OCI-M2 (cell line): ENCODE data around the gene USP17L20.
"Not testable (repeated sequence)": the region's sequence is repeated elsewhere in the genome, so short reads cannot be mapped to it uniquely, and the experiment has no call there.

Experiments used
- DNase-seq: peaks from one replicate; lab custom pipeline; 2025; ENCODE audit not compliant: unreplicated experiment; lab: John Stamatoyannopoulos, UW

The USP17L20 gene, protein sequence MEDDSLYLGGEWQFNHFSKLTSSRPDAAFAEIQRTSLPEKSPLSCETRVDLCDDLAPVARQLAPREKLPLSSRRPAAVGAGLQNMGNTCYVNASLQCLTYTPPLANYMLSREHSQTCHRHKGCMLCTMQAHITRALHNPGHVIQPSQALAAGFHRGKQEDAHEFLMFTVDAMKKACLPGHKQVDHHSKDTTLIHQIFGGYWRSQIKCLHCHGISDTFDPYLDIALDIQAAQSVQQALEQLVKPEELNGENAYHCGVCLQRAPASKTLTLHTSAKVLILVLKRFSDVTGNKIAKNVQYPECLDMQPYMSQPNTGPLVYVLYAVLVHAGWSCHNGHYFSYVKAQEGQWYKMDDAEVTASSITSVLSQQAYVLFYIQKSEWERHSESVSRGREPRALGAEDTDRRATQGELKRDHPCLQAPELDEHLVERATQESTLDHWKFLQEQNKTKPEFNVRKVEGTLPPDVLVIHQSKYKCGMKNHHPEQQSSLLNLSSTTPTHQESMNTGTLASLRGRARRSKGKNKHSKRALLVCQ

DNA sequence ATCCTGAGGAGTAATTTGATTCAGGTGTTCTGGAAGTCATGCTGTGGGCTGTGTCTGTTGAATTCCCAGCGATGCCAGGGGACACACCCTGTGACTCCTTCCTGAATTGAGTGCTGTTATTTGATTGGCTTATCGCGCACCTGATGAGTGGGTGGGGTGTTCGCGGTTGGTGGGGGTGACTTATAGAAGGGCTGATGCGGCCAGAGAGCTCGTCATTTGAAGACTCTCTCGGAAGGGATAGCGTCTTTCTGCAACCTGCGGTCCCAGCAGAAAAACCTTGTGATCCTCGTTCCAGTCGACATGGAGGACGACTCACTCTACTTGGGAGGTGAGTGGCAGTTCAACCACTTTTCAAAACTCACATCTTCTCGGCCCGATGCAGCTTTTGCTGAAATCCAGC is at the start of gene USP17L20:
Gene USP17L20 (plus strand): TSS at position 301 of the 400 bp plus-strand sequence. CDS start 0 bp downstream, at position 301.
- not testable (repeated sequence) for DNase-seq

DNA sequence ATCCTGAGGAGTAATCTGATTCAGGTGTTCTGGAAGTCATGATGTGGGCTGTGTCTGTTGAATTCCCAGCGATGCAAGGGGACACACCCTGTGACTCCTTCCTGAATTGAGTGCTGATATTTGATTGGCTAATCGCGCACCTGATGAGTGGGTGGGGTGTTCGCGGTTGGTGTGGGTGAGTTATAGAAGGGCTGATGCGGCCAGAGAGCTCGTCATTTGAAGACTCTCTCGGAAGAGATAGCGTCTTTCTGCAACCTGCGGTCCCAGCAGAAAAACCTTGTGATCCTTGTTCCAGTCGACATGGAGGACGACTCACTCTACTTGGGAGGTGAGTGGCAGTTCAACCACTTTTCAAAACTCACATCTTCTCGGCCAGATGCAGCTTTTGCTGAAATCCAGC is 47.6 kb upstream of the USP17L20 start, which contains the start of gene USP17L10:
Gene USP17L10 (plus strand): TSS at position 301 of the 400 bp plus-strand sequence. CDS start 0 bp downstream, at position 301.
- DNase-seq = not testable (repeated sequence)

DNA sequence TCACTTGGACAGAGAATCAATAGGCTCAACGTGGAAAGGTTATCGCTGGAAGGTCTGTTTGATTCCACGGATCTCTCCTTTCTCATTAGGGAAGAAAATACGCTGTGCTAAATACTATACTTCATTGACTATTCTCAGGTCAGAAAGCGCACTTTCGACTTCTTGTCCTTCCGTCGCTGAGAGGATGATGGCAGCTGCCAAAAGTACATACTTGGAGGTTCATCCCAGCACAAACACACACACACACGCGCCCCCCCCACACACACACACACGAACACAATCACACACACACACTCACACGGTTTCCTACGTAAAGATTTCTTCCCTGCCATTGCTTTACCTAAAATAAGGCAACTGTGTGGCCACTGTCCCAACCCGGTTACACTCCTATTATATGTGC is 43.2 kb upstream of the USP17L20 start:
- DNase-seq = not testable (repeated sequence)

DNA sequence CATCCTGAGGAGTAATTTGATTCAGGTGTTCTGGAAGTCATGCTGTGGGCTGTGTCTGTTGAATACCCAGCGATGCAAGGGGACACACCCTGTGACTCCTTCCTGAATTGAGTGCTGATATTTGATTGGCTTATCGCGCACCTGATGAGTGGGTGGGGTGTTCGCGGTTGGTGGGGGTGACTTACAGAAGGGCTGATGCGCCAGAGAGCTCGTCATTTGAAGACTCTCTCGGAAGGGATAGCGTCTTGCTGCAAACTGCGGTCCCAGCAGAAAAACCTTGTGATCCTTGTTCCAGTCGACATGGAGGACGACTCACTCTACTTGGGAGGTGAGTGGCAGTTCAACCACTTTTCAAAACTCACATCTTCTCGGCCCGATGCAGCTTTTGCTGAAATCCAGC is 42.8 kb upstream of the USP17L20 start, which contains the start of gene USP17L11:
Gene USP17L11 (plus strand): TSS at position 301 of the 400 bp plus-strand sequence. CDS start 0 bp downstream, at position 301.
- DNase-seq = not testable (repeated sequence)

DNA sequence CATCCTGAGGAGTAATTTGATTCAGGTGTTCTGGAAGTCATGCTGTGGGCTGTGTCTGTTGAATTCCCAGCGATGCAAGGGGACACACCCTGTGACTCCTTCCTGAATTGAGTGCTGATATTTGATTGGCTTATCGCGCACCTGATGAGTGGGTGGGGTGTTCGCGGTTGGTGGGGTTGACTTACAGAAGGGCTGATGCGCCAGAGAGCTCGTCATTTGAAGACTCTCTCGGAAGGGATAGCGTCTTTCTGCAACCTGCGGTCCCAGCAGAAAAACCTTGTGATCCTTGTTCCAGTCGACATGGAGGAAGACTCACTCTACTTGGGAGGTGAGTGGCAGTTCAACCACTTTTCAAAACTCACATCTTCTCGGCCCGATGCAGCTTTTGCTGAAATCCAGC is 38.1 kb upstream of the USP17L20 start, which contains the start of gene USP17L12:
Gene USP17L12 (plus strand): TSS at position 301 of the 400 bp plus-strand sequence. CDS start 0 bp downstream, at position 301.
- not testable (repeated sequence) for DNase-seq

DNA sequence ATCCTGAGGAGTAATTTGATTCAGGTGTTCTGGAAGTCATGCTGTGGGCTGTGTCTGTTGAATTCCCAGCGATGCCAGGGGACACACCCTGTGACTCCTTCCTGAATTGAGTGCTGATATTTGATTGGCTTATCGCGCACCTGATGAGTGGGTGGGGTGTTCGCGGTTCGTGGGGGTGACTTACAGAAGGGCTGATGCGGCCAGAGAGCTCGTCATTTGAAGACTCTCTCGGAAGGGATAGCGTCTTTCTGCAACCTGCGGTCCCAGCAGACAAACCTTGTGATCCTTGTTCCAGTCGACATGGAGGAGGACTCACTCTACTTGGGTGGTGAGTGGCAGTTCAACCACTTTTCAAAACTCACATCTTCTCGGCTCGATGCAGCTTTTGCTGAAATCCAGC is 33.3 kb upstream of the USP17L20 start, which contains the start of gene USP17L13:
Gene USP17L13 (plus strand): TSS at position 301 of the 400 bp plus-strand sequence. CDS start 0 bp downstream, at position 301.
- DNase-seq = not testable (repeated sequence)

DNA sequence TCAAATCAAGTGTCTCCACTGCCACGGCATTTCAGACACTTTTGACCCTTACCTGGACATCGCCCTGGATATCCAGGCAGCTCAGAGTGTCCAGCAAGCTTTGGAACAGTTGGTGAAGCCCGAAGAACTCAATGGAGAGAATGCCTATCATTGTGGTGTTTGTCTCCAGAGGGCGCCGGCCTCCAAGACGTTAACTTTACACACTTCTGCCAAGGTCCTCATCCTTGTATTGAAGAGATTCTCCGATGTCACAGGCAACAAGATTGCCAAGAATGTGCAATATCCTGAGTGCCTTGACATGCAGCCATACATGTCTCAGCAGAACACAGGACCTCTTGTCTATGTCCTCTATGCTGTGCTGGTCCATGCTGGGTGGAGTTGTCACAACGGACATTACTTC is 27.7 kb upstream of the USP17L20 start:
- not testable (repeated sequence) for DNase-seq

DNA sequence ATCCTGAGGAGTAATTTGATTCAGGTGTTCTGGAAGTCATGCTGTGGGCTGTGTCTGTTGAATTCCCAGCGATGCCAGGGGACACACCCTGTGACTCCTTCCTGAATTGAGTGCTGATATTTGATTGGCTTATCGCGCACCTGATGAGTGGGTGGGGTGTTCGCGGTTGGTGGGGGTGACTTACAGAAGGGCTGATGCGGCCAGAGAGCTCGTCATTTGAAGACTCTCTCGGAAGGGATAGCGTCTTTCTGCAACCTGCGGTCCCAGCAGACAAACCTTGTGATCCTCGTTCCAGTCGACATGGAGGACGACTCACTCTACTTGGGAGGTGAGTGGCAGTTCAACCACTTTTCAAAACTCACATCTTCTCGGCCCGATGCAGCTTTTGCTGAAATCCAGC is 23.8 kb upstream of the USP17L20 start, which contains the start of gene USP17L15:
Gene USP17L15 (plus strand): TSS at position 301 of the 400 bp plus-strand sequence. CDS start 0 bp downstream, at position 301.
- not testable (repeated sequence) for DNase-seq

DNA sequence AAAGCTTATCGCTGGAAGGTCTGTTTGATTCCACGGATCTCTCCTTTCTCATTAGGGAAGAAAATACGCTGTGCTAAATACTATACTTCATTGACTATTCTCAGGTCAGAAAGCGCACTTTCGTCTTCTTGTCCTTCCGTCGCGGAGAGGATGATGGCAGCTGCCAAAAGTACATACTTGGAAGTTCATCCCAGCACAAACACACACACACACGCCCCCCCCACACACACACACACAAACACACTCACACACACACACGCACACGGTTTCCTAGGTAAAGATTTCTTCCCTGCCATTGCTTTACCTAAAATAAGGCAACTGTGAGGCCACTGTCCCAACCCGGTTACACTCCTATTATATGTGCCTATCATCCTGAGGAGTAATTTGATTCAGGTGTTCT is 19.5 kb upstream of the USP17L20 start:
- not testable (repeated sequence) for DNase-seq

DNA sequence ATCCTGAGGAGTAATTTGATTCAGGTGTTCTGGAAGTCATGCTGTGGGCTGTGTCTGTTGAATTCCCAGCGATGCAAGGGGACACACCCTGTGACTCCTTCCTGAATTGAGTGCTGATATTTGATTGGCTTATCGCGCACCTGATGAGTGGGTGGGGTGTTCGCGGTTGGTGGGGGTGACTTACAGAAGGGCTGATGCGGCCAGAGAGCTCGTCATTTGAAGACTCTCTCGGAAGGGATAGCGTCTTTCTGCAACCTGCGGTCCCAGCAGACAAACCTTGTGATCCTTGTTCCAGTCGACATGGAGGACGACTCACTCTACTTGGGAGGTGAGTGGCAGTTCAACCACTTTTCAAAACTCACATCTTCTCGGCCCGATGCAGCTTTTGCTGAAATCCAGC is 14.3 kb upstream of the USP17L20 start, which contains the start of gene USP17L17:
Gene USP17L17 (plus strand): TSS at position 301 of the 400 bp plus-strand sequence. CDS start 0 bp downstream, at position 301.
- not testable (repeated sequence) for DNase-seq

DNA sequence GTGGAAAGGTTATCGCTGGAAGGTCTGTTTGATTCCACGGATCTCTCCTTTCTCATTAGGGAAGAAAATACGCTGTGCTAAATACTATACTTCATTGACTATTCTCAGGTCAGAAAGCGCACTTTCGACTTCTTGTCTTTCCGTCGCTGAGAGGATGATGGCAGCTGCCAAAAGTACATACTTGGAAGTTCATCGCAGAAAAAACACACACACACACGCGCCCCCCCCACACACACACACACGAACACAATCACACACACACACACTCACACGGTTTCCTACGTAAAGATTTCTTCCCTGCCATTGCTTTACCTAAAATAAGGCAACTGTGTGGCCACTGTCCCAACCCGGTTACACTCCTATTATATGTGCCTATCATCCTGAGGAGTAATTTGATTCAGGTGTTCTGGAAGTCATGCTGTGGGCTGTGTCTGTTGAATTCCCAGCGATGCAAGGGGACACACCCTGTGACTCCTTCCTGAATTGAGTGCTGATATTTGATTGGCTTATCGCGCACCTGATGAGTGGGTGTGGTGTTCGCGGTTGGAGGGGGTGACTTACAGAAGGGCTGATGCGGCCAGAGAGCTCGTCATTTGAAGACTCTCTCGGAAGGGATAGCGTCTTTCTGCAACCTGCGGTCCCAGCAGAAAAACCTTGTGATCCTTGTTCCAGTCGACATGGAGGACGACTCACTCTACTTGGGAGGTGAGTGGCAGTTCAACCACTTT is 9.8 kb upstream of the USP17L20 start, which contains the start of gene USP17L18:
Gene USP17L18 (plus strand): TSS at position 678 of the 728 bp plus-strand sequence. CDS start 0 bp downstream, at position 678.
- DNase-seq = not testable (repeated sequence)

DNA sequence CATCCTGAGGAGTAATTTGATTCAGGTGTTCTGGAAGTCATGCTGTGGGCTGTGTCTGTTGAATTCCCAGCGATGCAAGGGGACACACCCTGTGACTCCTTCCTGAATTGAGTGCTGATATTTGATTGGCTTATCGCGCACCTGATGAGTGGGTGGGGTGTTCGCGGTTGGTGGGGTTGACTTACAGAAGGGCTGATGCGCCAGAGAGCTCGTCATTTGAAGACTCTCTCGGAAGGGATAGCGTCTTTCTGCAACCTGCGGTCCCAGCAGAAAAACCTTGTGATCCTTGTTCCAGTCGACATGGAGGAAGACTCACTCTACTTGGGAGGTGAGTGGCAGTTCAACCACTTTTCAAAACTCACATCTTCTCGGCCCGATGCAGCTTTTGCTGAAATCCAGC is 4.8 kb upstream of the USP17L20 start, which contains the start of gene USP17L19:
Gene USP17L19 (plus strand): TSS at position 301 of the 400 bp plus-strand sequence. CDS start 0 bp downstream, at position 301.
- DNase-seq = not testable (repeated sequence)

DNA sequence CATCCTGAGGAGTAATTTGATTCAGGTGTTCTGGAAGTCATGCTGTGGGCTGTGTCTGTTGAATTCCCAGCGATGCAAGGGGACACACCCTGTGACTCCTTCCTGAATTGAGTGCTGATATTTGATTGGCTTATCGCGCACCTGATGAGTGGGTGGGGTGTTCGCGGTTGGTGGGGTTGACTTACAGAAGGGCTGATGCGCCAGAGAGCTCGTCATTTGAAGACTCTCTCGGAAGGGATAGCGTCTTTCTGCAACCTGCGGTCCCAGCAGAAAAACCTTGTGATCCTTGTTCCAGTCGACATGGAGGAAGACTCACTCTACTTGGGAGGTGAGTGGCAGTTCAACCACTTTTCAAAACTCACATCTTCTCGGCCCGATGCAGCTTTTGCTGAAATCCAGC is 4.6 kb downstream of the USP17L20 start, which contains the start of gene USP17L21:
Gene USP17L21 (plus strand): TSS at position 301 of the 400 bp plus-strand sequence. CDS start 0 bp downstream, at position 301.
- DNase-seq = not testable (repeated sequence)

DNA sequence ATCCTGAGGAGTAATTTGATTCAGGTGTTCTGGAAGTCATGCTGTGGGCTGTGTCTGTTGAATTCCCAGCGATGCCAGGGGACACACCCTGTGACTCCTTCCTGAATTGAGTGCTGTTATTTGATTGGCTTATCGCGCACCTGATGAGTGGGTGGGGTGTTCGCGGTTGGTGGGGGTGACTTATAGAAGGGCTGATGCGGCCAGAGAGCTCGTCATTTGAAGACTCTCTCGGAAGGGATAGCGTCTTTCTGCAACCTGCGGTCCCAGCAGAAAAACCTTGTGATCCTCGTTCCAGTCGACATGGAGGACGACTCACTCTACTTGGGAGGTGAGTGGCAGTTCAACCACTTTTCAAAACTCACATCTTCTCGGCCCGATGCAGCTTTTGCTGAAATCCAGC is 9.4 kb downstream of the USP17L20 start, which contains the start of gene USP17L22:
Gene USP17L22 (plus strand): TSS at position 301 of the 400 bp plus-strand sequence. CDS start 0 bp downstream, at position 301.
- DNase-seq = not testable (repeated sequence)

DNA sequence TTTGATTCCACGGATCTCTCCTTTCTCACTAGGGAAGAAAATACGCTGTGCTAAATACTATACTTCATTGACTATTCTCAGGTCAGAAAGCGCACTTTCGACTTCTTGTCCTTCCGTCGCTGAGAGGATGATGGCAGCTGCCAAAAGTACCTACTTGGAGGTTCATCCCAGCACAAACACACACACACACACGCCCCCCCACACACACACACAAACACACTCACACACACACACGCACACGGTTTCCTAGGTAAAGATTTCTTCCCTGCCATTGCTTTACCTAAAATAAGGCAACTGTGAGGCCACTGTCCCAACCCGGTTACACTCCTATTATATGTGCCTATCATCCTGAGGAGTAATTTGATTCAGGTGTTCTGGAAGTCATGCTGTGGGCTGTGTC is 13.8 kb downstream of the USP17L20 start:
- DNase-seq = not testable (repeated sequence)
